CD4-positive, alpha-beta T cell treated with Interleukin-2 at 100 ng/mL for 4 hours (primary cell): ENCODE results near the gene ABCB1.

ENCODE experiments used
- DNase-seq: peaks from one replicate; pipeline ENCODE4 v3.0.0-alpha.2; 2020; ENCODE audit warnings: low spot score

Gene ABCB1

GRCh38 chr7:87512906-87513305 is 87.8 kb downstream of the ABCB1 start:
- no peak for DNase-seq

GRCh38 chr7:87511510-87511909 is 89.2 kb downstream of the ABCB1 start:
- DNase-seq = no peak

- no peak for DNase-seq
Measured at GRCh38 chr7:87510411-87510875, 90.2 kb downstream of the ABCB1 start.

- DNase-seq = no peak
Measured at GRCh38 chr7:87507446-87507845, 93.2 kb downstream of the ABCB1 start.

GRCh38 chr7:87506246-87507180 is 94.2 kb downstream of the ABCB1 start:
- no peak for DNase-seq

GRCh38 chr7:87505557-87506245 is 95.0 kb downstream of the ABCB1 start:
- no peak for DNase-seq

GRCh38 chr7:87505122-87505521 is 95.6 kb downstream of the ABCB1 start:
- DNase-seq = no peak

- DNase-seq = no peak
Measured at GRCh38 chr7:87499494-87499893, 101.2 kb downstream of the ABCB1 start.

- DNase-seq = no peak
Measured at GRCh38 chr7:87498893-87499292, 101.8 kb downstream of the ABCB1 start.

- no peak for DNase-seq
Measured at GRCh38 chr7:87497482-87497881, 103.2 kb downstream of the ABCB1 start.

- no peak for DNase-seq
Measured at GRCh38 chr7:87495366-87495765, 105.3 kb downstream of the ABCB1 start.

GRCh38 chr7:87494454-87494853 is 106.2 kb downstream of the ABCB1 start:
- DNase-seq = no peak

- no peak for DNase-seq
Measured at GRCh38 chr7:87483131-87483530, 117.6 kb downstream of the ABCB1 start.

- DNase-seq = no peak
Measured at GRCh38 chr7:87482115-87482514, 118.6 kb downstream of the ABCB1 start.

- no peak for DNase-seq
Measured at GRCh38 chr7:87480386-87480785, 120.3 kb downstream of the ABCB1 start.

- DNase-seq = no peak
Measured at GRCh38 chr7:87479951-87480350, 120.7 kb downstream of the ABCB1 start.

GRCh38 chr7:87476179-87476557 is 124.5 kb downstream of the ABCB1 start:
- DNase-seq = no peak

GRCh38 chr7:87475359-87476178 is 125.1 kb downstream of the ABCB1 start, which contains the start of gene ABCB4:
TSS of gene ABCB4 (minus strand) at chr7:87475680. CDS start at chr7:87475465, 215 bp downstream.
- no peak for DNase-seq

GRCh38 chr7:87474533-87475358 is 125.9 kb downstream of the ABCB1 start:
- DNase-seq = peak; percentile 1

GRCh38 chr7:87473986-87474385 is 126.7 kb downstream of the ABCB1 start:
- no peak for DNase-seq

- DNase-seq = no peak
Measured at GRCh38 chr7:87473192-87473591, 127.5 kb downstream of the ABCB1 start.
